T-helper 9 cell (primary cell): ENCODE results near the gene FMNL1.
"Not testable (repeated sequence)": the region's sequence is repeated elsewhere in the genome, so short reads cannot be mapped to it uniquely, and the experiment has no call there.

Experiments
- DNase-seq: peaks from one replicate; pipeline ENCODE4 v3.0.0-alpha.2; 2020

Gene FMNL1

GRCh38 chr17:45235416-45236281, 14.0 kb downstream of the FMNL1 start:
- DNase-seq = peak; percentile 83

- no peak for DNase-seq
Measured at GRCh38 chr17:45236282-45236606, 14.6 kb downstream of the FMNL1 start.

- DNase-seq = no peak
Measured at GRCh38 chr17:45237686-45238085, 16.0 kb downstream of the FMNL1 start.

GRCh38 chr17:45238155-45238774, 16.6 kb downstream of the FMNL1 start:
- no peak for DNase-seq

- DNase-seq = no peak
Measured at GRCh38 chr17:45240905-45241327, 19.2 kb downstream of the FMNL1 start.

- DNase-seq = no peak
Measured at GRCh38 chr17:45241328-45242028, 19.8 kb downstream of the FMNL1 start.

- DNase-seq = no peak
Measured at GRCh38 chr17:45242029-45242414, 20.3 kb downstream of the FMNL1 start.

GRCh38 chr17:45243750-45244149, 22.1 kb downstream of the FMNL1 start:
- no peak for DNase-seq

- no peak for DNase-seq
Measured at GRCh38 chr17:45244725-45245656, 23.3 kb downstream of the FMNL1 start.

GRCh38 chr17:45246338-45246737, 24.7 kb downstream of the FMNL1 start:
- DNase-seq = no peak

- DNase-seq = no peak
Measured at GRCh38 chr17:45246861-45247428, 25.3 kb downstream of the FMNL1 start.

GRCh38 chr17:45247429-45248131, 25.9 kb downstream of the FMNL1 start:
- DNase-seq = peak; percentile 97

GRCh38 chr17:45248132-45248957, 26.7 kb downstream of the FMNL1 start:
- peak; percentile 75 for DNase-seq

- no peak for DNase-seq
Measured at GRCh38 chr17:45251931-45252330, 30.2 kb downstream of the FMNL1 start.

GRCh38 chr17:45253237-45253636, 31.6 kb downstream of the FMNL1 start:
- DNase-seq = not testable (repeated sequence)

GRCh38 chr17:45253879-45254278, 32.2 kb downstream of the FMNL1 start:
- DNase-seq = no peak

GRCh38 chr17:45255358-45255757, 33.7 kb downstream of the FMNL1 start:
- DNase-seq = no peak

- no peak for DNase-seq
Measured at GRCh38 chr17:45256114-45256966, 34.7 kb downstream of the FMNL1 start.

GRCh38 chr17:45257115-45257514, 35.4 kb downstream of the FMNL1 start:
- no peak for DNase-seq

- DNase-seq = no peak
Measured at GRCh38 chr17:45258981-45259380, 37.3 kb downstream of the FMNL1 start.
